ENCODE results near the gene CACNA2D4.

DNA sequence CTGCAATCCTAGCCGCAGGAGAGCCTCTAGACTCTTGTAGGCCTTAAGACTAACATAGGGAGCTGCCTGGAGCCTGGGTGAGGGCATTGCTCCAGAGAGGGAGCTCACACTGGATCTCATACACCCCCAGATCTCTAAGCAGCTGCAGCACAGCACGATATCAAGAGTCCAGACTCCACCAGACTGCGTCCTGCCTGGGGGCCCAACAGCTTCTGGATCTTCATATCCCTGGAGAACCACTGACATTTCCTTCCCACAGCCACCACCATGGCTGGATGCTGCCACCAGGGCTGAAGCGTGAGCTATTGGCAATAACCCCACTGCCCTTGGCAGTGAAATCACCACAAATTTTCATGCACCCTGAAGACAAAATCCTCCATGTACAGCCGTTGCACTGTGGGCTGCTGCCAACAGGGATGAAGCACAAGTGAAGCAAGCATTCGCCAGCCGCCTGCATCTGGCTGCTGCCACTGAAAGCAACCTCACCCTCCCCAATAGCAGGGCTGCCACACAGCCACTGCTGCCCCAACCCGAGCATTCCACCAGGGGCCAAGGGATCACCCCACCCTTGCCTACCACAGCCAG is 28.2 kb downstream of the CACNA2D4 start:
- TF ChIP-seq, protein P1, sequence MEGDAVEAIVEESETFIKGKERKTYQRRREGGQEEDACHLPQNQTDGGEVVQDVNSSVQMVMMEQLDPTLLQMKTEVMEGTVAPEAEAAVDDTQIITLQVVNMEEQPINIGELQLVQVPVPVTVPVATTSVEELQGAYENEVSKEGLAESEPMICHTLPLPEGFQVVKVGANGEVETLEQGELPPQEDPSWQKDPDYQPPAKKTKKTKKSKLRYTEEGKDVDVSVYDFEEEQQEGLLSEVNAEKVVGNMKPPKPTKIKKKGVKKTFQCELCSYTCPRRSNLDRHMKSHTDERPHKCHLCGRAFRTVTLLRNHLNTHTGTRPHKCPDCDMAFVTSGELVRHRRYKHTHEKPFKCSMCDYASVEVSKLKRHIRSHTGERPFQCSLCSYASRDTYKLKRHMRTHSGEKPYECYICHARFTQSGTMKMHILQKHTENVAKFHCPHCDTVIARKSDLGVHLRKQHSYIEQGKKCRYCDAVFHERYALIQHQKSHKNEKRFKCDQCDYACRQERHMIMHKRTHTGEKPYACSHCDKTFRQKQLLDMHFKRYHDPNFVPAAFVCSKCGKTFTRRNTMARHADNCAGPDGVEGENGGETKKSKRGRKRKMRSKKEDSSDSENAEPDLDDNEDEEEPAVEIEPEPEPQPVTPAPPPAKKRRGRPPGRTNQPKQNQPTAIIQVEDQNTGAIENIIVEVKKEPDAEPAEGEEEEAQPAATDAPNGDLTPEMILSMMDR (IDR thresholded peaks at IDR 0.05; ENCODE audit: low read depth, low read length) = no peak
- no peak for TF ChIP-seq EZH2phosphoT487 (IDR thresholded peaks at IDR 0.05; ENCODE audit: low read depth)
